Naive thymus-derived CD8-positive, alpha-beta T cell (primary cell): ENCODE measurements around the gene GIPC2. TPM values are rescaled to one million over a fixed set of nuclear protein-coding genes. Genes with fewer than 3 reads are reported as not detected.
"Not testable (repeated sequence)": the region's sequence is repeated elsewhere in the genome, so short reads cannot be mapped to it uniquely, and the experiment has no call there.

ENCODE experiments used
- ATAC-seq, 2 donors: fragments of 150-1000 bp; cut with Tn5 transposase in 1 of 2; sonication (Bioruptor Pico), chemical (Tn5 transposase) in 1 of 2; 1 replicate in 1 of 2; 2 replicates in 1 of 2; pipeline ENCODE4 v1.10.0; 2021; ENCODE audit warnings: mild to moderate bottlenecking in 2 of 2, moderate library complexity in 2 of 2
- POLR2A ChIA-PET: fragments of 350-600 bp; sonication (Branson Sonifier 250); formaldehyde crosslinking; loops from one replicate; lab custom pipeline; 2021; ENCODE audit warnings: antibody characterized with exemption; lab: Charles Lee
- DNase-seq, 10 donors: peaks; one replicate each; pipeline versions ENCODE4 v3.0.0 to v3.0.0-alpha.2; 2020 to 2022
- H3K27ac Mint-ChIP-seq, 10 donors: one replicate each; pipeline ENCODE4 v1.8.0; 2020 to 2022; ENCODE audit warnings: mild to moderate bottlenecking in 10 of 10, mixed read lengths in 10 of 10, moderate library complexity in 4 of 10, inconsistent platforms in 1 of 10
- H3K27me3 Mint-ChIP-seq, 5 donors: one replicate each; pipeline ENCODE4 v1.8.0; 2021 to 2022; ENCODE audit warnings: mixed read lengths in 5 of 5
- H3K36me3 Mint-ChIP-seq, 3 donors: one replicate each; pipeline ENCODE4 v1.8.0; 2020 to 2022; ENCODE audit warnings: mixed read lengths in 3 of 3, mild to moderate bottlenecking in 2 of 3, inconsistent platforms in 1 of 3
- H3K4me1 Mint-ChIP-seq, 4 donors: one replicate each; pipeline ENCODE4 v1.8.0; 2021 to 2022; ENCODE audit warnings: mixed read lengths in 4 of 4
- H3K4me3 Mint-ChIP-seq, 10 donors: one replicate each; pipeline ENCODE4 v1.8.0; 2020 to 2022; ENCODE audit warnings: mild to moderate bottlenecking in 10 of 10, mixed read lengths in 10 of 10, moderate library complexity in 6 of 10, inconsistent platforms in 1 of 10
- H3K9me3 Mint-ChIP-seq, 9 donors: one replicate each; pipeline ENCODE4 v1.8.0; 2020 to 2022; ENCODE audit warnings: mixed read lengths in 9 of 9, mild to moderate bottlenecking in 3 of 9, inconsistent platforms in 1 of 9, moderate library complexity in 1 of 9
- polyA plus RNA-seq, 3 donors: library from polyadenylated mRNA; unstranded; fragments of 300-500 nt; fragmentation: Illumina TruSeq; gene quantifications; one replicate each; pipeline ENCODE4 v1.2.3, GENCODE V29; 2021
- total RNA-seq, 8 experiments: library from RNA in 2 of 8; stranded (reverse) in 2 of 8; gene quantifications; one replicate each; pipeline ENCODE4 v1.2.3 and lab custom pipeline; 2021 to 2026

GIPC2 gene
- total and polyA plus RNA-seq, 5 experiments from 2014 or later: 0.05 to 0.52 (median 0.26) TPM

DNA sequence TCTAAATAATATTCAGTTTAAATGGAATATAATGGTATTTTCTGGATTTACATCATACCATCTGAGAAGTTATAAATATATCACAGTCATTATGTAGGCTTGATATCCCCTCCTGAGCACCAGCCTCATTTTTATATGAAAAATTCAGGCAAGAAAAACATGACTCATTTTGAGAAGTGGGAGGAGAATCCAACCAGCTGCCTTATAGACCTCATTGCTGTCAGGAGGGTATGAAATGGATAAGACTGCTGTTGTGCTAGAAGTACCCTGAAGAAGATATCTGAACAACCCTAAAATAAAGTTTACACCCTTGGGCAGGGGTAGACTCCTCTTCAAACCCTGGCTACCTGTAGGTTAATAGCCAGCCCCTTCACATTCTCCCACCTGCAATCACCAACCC is 8.8 kb downstream of the GIPC2 start:
- no peaks in the 10 kb centered on the region for H3K9me3 Mint-ChIP-seq
- peaks cover 0 to 8% (median 4%) of the 10 kb centered on the region in 5 donors for H3K27me3 Mint-ChIP-seq
- H3K4me3 Mint-ChIP-seq: no peak overlapping the region

DNA sequence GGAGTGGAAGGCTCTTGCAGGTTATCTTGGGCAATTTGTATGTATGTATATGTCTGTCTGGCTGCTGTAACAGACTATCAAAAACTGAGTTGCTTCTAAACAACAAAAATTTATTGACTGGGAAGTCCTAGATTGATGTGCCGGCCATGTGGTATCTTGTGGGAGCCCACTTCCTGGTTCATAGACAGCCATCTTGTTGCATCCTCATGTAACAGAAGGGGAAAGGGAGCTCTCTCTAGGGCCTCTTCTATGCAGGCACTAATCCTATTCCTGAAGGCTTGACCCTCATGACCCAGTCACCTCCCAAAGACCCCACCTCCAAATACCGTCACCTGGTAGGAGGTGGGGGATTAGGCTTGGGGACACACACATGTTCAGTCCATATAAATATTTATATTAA is 9.2 kb downstream of the GIPC2 start:
- H3K4me3 Mint-ChIP-seq: no peak overlapping the region
- H3K4me1 Mint-ChIP-seq: no peaks in the 10 kb centered on the region
- POLR2A ChIA-PET: no interaction called here

More for the DNA sequence above, 8.8 kb downstream of the GIPC2 start:
- Mint-ChIP-seq H3K27ac (no peak overlapping the region), H3K4me1 (no peaks in the 10 kb centered on the region), H3K36me3 (peaks cover 0 to 4% (median 0%) of the 10 kb centered on the region in 3 donors)
- DNase-seq (no peak), ATAC-seq (no peak)
- POLR2A ChIA-PET: no interaction called here

DNA sequence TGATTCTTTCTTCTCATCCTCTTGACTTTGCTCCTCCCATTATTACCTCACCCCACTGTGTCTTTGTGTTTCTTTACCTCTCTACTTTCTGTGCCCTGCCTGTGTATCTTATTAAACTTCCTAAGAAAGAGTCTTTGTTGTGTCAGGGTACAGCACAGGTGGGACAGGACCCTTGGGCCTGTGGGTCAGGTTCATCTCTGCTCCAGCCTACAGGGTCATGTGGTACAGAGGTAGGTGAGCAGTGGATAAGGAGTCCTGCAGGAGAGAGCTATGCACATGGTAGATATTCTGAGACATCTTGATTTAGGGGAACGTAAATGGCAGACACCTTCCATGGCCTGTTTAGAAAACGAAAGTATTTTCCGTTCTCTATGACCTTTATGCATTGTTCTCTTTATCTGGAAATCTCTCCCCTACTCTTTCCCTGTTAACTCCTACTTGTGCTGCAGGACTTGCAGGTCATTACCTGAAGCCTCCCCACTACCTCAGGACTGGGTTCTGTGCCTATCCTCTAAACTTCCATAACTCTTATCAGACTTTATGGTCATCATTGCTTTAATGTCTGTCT is 9.9 kb downstream of the GIPC2 start:
- Mint-ChIP-seq H3K27ac (peak overlapping the region in 1 of 10 donors; percentile 4), H3K36me3 (peaks cover 0 to 4% (median 0%) of the 10 kb centered on the region in 3 donors), H3K4me1 (no peaks in the 10 kb centered on the region), H3K27me3 (peaks cover 0 to 8% (median 4%) of the 10 kb centered on the region in 5 donors), H3K9me3 (no peaks in the 10 kb centered on the region), H3K4me3 (no peak overlapping the region)
- ATAC-seq (no peak), DNase-seq (no peak)
- POLR2A ChIA-PET: no interaction called here

More for the DNA sequence above, 9.2 kb downstream of the GIPC2 start:
- peaks cover 0 to 4% (median 0%) of the 10 kb centered on the region in 3 donors for H3K36me3 Mint-ChIP-seq
- no peak for DNase-seq
- H3K9me3 Mint-ChIP-seq: no peaks in the 10 kb centered on the region
- H3K27me3 Mint-ChIP-seq: peaks cover 0 to 8% (median 4%) of the 10 kb centered on the region in 5 donors
- no peak overlapping the region for H3K27ac Mint-ChIP-seq
- no peak for ATAC-seq

DNA sequence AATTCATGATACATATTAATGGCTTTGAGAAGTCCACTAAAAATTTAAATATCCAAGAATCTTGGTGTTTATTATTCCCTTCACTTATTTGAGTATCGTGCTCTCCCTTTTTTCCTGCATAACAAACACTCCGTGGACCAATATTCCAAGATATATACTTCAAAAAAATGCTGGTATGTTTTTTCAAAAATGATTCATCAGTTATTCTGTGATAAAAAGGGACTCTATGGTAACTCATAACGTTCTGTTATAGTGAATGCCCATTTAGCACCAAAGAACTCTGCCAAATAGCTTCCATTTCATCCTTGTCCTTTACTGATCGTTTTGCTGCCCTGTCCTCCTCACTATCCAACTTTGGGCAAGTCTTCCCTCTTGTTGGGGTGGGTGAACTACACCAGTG is 12.9 kb downstream of the GIPC2 start:
- Mint-ChIP-seq H3K27me3 (peaks cover 0 to 8% (median 3%) of the 10 kb centered on the region in 5 donors), H3K4me3 (no peak overlapping the region), H3K27ac (no peak overlapping the region), H3K4me1 (no peaks in the 10 kb centered on the region), H3K36me3 (peaks cover 0 to 4% (median 0%) of the 10 kb centered on the region in 3 donors), H3K9me3 (no peaks in the 10 kb centered on the region)
- POLR2A ChIA-PET: interaction anchor here (0.6 kb wide), 1 partner anchor 67 kb away, joined by 3 read pairs; no protein-coding TSS in a partner anchor
- DNase-seq (no peak), ATAC-seq (no peak)

DNA sequence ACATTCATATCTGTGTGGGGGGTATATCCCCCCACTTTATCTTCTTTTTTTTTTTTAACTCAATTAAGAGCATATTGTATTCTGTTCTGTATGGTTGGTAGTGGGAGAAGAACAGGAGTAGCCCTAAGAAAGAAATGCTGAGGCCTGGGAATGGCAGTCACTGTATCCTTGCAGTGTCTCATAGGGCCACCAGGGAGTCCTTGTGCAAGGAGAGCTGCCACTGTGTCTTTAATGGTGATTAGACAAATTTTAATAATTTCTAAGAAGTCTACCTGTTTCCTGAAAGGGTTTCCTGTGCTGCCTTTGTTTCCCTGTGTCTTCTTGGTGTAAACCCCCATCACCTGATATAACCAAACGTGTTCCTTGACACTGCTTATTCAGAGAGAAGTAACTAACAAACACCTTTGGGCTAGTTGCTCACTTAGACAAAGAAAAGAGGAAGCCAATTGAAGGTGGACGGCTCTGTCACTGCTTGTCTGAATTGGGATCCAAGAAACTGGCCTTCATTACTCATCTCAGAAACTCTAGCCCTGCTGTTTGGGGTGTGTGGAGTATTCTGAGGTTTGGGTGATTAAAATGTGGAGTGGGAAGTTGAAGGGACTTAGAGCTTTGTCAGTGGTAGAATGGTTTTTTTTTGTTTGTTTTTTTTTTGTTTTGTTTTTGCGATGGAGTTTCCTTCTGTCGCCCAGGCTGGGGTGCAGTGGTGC is 15.2 kb downstream of the GIPC2 start:
- ATAC-seq: no peak
- no peaks in the 10 kb centered on the region for H3K4me1 Mint-ChIP-seq
- POLR2A ChIA-PET: no interaction called here
- no peaks in the 10 kb centered on the region for H3K9me3 Mint-ChIP-seq
- DNase-seq: no peak
- peak overlapping the region in 1 of 10 donors; percentile 63 for H3K27ac Mint-ChIP-seq
- no peak overlapping the region for H3K4me3 Mint-ChIP-seq
- peaks cover 0 to 8% (median 5%) of the 10 kb centered on the region in 5 donors for H3K27me3 Mint-ChIP-seq
- H3K36me3 Mint-ChIP-seq: peaks cover 0 to 4% (median 0%) of the 10 kb centered on the region in 3 donors

DNA sequence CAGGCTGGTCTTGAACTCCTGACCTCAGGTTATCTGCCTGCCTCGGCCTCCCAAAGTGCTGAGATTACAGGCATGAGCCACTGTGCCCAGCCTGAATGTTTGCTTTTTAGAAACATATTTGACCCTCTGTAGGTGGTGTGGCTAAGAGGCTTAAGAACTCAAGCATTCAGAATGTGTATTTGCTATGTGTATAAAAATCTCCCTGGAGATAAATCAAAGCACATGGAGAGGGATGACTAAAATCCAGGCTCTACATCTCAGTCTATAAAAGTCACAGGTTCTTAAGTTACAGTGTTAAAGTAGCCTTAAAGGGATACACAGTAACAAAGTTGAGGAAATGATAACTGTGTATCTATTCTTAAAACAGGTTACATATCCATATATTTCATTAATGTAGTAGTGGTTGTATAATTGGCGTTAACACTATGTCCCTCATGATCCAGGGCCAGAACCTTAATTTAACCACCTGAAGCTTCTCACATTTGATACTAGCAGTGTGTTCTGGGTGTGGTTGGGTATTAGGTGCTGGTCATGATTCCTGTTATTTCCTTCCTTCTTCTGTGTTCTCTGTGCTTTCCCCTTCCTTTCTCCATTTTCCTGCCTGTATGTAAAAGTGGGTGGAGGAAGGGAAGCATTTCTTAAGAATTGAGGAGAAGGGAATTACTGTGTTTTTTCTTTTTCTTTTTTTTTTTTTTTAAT is 16.2 kb downstream of the GIPC2 start:
- H3K36me3 Mint-ChIP-seq: no peaks in the 10 kb centered on the region
- no peak overlapping the region for H3K27ac Mint-ChIP-seq
- H3K9me3 Mint-ChIP-seq: no peaks in the 10 kb centered on the region
- no peak overlapping the region for H3K4me3 Mint-ChIP-seq
- DNase-seq (no peak), ATAC-seq (no peak)
- POLR2A ChIA-PET: interaction anchor here (0.7 kb wide), 1 partner anchor 1115 kb away, joined by 4 read pairs; no protein-coding TSS in a partner anchor
- H3K4me1 Mint-ChIP-seq: no peaks in the 10 kb centered on the region
- H3K27me3 Mint-ChIP-seq: peaks cover 0 to 8% (median 6%) of the 10 kb centered on the region in 5 donors

DNA sequence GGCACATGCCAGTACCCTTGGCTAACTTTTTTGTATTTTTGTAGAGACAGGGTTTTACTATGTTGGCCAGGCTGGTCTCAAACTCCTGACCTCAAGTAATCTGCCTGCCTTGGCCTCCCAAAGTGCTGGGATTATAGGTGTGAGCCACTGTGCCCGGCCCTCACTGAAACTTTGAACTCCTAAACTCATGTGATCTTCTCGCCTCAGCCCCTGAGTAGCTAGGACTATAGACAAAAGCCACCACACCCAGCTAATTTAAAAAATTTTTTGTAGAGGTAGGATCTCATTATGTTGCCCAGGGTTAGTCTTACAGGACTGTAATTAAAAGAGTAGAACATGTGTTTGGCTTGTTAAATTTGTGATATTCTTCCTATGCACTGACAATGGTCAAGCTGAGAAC is 19.1 kb downstream of the GIPC2 start:
- H3K27ac Mint-ChIP-seq, POLR2A ChIA-PET, DNase-seq, H3K4me3 Mint-ChIP-seq, H3K36me3 Mint-ChIP-seq, H3K27me3 Mint-ChIP-seq, H3K4me1 Mint-ChIP-seq, ATAC-seq, H3K9me3 Mint-ChIP-seq: not testable (repeated sequence)

DNA sequence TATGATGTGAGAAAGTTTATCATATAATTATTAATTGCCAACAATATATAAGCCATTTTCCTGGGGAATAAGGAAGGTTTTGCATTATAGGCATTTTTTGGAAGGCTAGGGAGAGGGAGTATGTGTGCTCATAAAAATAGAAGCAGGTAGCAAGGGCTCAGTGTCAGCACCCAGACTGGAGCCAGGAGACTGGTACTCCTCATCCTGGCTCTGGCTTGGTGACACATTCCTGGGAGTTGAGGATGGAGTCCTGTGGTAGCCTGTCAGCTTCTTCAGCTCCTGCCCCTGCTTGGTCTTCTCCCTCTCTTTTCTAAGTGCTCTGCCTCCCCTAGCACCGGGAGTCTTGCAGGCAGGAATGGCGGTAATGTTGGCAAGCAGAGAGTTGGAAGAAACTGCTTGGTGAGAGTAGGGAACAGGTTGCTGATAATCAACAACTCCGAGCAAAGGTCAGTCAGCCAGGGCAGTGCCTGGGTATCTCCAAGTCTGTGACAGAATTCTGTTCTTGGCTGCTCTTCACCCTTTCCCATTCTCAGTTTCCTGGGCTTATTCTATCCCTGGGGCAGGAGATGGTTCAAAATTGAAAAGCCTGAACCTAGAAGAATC is 23.0 kb downstream of the GIPC2 start:
- POLR2A ChIA-PET: no interaction called here
- DNase-seq: no peak
- Mint-ChIP-seq H3K4me3 (no peak overlapping the region), H3K4me1 (no peaks in the 10 kb centered on the region), H3K27me3 (peaks cover 1 to 22% (median 8%) of the 10 kb centered on the region in 5 donors), H3K27ac (no peak overlapping the region), H3K36me3 (no peaks in the 10 kb centered on the region), H3K9me3 (no peaks in the 10 kb centered on the region)
- ATAC-seq: no peak

DNA sequence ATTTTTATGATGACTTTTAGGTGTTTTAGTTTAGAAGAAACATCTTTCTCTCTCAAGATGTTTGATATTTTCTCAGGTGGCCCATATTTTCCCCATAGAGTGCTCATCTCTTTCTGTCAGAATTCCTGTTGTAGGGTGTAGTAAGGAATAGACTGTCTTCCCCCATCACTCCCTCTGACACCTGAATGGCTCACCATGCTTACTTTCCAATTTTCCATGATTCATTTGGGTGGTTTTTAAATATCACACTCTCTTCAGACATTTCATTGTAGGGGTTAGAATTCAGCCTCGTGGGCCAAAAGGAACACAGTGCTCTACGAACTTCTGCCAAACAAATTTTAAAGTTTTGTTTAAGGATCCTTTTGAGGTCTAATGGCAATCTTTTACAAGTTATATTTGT is 24.0 kb downstream of the GIPC2 start:
- H3K27ac Mint-ChIP-seq: no peak overlapping the region
- no peak for DNase-seq
- ATAC-seq: no peak
- H3K27me3 Mint-ChIP-seq: peaks cover 1 to 22% (median 3%) of the 10 kb centered on the region in 5 donors
- H3K36me3 Mint-ChIP-seq: no peaks in the 10 kb centered on the region
- H3K9me3 Mint-ChIP-seq: no peaks in the 10 kb centered on the region
- H3K4me1 Mint-ChIP-seq: no peaks in the 10 kb centered on the region
- no peak overlapping the region for H3K4me3 Mint-ChIP-seq
- POLR2A ChIA-PET: no interaction called here

DNA sequence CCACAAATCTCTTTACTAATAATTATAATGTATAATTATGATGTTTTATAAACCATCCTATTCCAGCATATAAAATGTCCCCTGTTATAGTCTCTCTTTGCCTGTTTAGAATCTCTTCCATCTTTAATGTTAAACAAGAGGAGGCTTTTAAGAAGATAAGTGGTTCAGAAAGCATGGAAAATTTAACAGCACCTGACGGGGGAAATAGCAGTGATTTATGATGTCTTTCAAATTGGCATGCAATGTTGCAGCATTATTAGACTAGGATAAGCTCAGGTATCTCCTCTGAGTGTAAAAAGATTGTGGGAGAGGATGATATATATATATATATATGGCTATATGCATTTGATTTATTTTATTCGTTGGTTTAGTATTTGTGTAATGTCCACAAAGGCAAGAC is 24.4 kb downstream of the GIPC2 start:
- DNase-seq (no peak), ATAC-seq (no peak)
- Mint-ChIP-seq H3K4me3 (no peak overlapping the region), H3K27me3 (peaks cover 1 to 22% (median 3%) of the 10 kb centered on the region in 5 donors), H3K36me3 (no peaks in the 10 kb centered on the region), H3K27ac (no peak overlapping the region), H3K4me1 (no peaks in the 10 kb centered on the region), H3K9me3 (no peaks in the 10 kb centered on the region)
- POLR2A ChIA-PET: no interaction called here

DNA sequence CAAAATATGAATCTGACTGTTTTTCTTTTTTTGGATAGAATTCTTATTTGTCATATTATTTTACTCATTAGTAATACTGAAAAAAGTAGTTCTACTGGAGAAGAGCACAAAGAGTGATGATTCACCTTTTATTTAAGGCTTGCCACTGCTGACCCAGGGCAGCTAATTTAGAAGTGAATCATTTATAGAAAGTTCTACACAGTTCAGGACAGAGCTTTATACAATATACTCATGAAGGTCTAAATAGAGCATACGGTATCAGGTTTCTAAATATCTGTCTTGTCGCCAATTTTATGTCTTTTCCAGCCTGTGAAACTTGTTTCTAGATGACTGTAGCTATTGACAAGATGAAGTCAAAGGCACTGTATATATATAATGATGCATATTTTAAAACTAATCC is 25.0 kb downstream of the GIPC2 start:
- DNase-seq: no peak
- peaks cover 1 to 22% (median 3%) of the 10 kb centered on the region in 5 donors for H3K27me3 Mint-ChIP-seq
- H3K36me3 Mint-ChIP-seq: no peaks in the 10 kb centered on the region

DNA sequence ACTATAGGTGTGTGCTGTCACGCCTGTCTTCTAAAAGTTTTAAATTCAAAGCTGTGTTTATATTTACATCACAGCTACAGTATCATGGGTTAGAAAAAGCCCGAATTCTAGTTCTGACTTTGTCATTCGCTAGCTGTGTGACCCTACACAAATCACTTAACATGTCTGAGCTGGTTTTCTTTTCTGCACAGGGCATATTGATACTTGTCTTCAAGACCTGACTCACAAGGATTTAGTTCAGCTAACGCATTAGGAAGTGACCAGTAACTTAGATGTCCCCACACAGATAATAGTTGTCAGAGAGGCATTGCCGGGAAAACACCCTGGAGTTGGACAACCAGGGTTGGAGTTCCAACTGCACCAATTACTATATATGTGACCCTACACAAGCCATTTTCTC is 25.9 kb downstream of the GIPC2 start:
- ATAC-seq (no peak), DNase-seq (no peak)
- no peak overlapping the region for H3K4me3 Mint-ChIP-seq
- POLR2A ChIA-PET: no interaction called here
- no peaks in the 10 kb centered on the region for H3K4me1 Mint-ChIP-seq
- peaks cover 0 to 1% (median 0%) of the 10 kb centered on the region in 9 donors for H3K9me3 Mint-ChIP-seq
- no peaks in the 10 kb centered on the region for H3K36me3 Mint-ChIP-seq
- peaks cover 1 to 22% (median 4%) of the 10 kb centered on the region in 5 donors for H3K27me3 Mint-ChIP-seq
- no peak overlapping the region for H3K27ac Mint-ChIP-seq

More for the DNA sequence above, 25.0 kb downstream of the GIPC2 start:
- POLR2A ChIA-PET: no interaction called here
- Mint-ChIP-seq H3K27ac (no peak overlapping the region), H3K9me3 (no peaks in the 10 kb centered on the region), H3K4me3 (no peak overlapping the region), H3K4me1 (no peaks in the 10 kb centered on the region)
- ATAC-seq: no peak

DNA sequence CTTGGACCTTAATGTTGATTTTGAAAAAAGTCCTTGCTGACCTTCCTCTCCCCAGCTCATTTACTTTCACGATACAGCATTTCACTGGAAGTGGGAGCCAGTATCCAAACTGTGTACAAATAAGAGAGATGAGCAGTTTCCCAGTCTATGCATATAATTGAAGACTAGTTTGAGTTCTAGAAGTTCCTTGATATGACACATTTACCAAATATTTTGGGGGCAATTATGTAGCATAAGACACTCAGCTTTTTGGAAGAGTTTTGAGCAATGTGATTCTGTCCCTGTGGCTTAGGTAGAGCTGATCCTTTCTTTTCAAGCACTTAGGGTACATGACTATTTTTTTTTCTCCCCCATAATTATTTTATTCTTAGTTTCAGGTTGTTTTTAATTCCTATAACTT is 26.4 kb downstream of the GIPC2 start:
- no peaks in the 10 kb centered on the region for H3K36me3 Mint-ChIP-seq
- POLR2A ChIA-PET: no interaction called here
- H3K27me3 Mint-ChIP-seq: peaks cover 1 to 22% (median 4%) of the 10 kb centered on the region in 5 donors
- DNase-seq (no peak), ATAC-seq (no peak)
- no peak overlapping the region for H3K4me3 Mint-ChIP-seq
- no peaks in the 10 kb centered on the region for H3K4me1 Mint-ChIP-seq
- peaks cover 0 to 1% (median 0%) of the 10 kb centered on the region in 9 donors for H3K9me3 Mint-ChIP-seq
- no peak overlapping the region for H3K27ac Mint-ChIP-seq
